Lower leg skin (tissue), 4 donors: ENCODE measurements around the gene SF3B2. TPM values are rescaled to one million over a fixed set of nuclear protein-coding genes. Genes with fewer than 3 reads are reported as not detected.
A peak's percentile ranks its signal among the peaks of the same experiment; 100 is the strongest.

Experiments
- DNase-seq, 2 donors: peaks; one replicate each; pipeline ENCODE4 v3.0.0-alpha.2; 2019; ENCODE audit warnings: low spot score in 2 of 2
- H3K4me3 ChIP-seq: fragments of 200-600 bp; sonication (generic); 2 replicates; pipeline ENCODE4 v1.5.1; 2017; ENCODE audit warnings: mild to moderate bottlenecking, low read depth; ENCODE audit not compliant: poor library complexity, severe bottlenecking
- POLR2A ChIP-seq, 2 donors: fragments of 450-650 bp; IDR thresholded peaks; one replicate each; pipeline ENCODE4 v1.6.1; 2016 to 2017; ENCODE audit warnings: antibody characterized with exemption in 2 of 2, mild to moderate bottlenecking in 1 of 2, moderate library complexity in 1 of 2
- WGBS, 2 donors: methylation state at CpG; one replicate each; pipeline ENCODE4 v1.1.5; 2018; 5-methylcytosine and 5-hydroxymethylcytosine counted together
- intact Hi-C: fragments of 100-400 bp; cut with DNase I; formaldehyde crosslinking; loops from one replicate; pipeline ENCODE4 v1.15.0; 2023; ENCODE audit warnings: low total_unique reads
- total RNA-seq, 4 donors: library from RNA; depleted of rRNA; stranded (reverse); fragments of >200 nt; gene quantifications; one replicate each; pipeline ENCODE4 v1.1.0, GENCODE V29; 2016
- TF ChIP-seq, protein P1 (sequence below), 3 donors: fragments of 450-650 bp; IDR thresholded peaks; one replicate each; pipeline ENCODE4 v1.5.1; 2016; ENCODE audit warnings: antibody characterized with exemption in 3 of 3, mild to moderate bottlenecking in 3 of 3, moderate library complexity in 2 of 3

The SF3B2 gene
- total RNA-seq, 4 donors from 2014 or later = 94.3 to 160 (median 114) TPM

DNA sequence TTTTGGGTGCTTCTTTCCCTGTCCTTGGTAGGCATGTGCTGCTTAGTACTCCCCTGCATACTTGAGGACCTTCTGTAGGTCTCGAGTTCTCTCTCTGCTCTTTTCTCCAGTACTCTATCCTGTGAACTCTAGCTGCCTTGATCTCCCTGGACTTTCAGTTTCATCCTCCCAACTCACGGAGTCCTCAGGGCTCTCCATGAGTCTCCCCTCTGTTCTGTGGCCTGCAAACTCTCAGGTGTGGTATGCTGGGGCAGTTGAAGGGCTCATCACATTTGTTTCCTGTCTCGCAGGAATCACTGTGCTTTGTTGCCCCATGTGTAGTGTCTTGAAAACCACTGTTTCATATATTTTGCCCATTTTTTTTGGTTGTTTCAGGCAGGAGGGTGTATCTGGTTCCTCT is 14.6 kb downstream of the SF3B2 start:
- H3K4me3 ChIP-seq = no peak overlapping the region
- TF ChIP-seq, protein P1, sequence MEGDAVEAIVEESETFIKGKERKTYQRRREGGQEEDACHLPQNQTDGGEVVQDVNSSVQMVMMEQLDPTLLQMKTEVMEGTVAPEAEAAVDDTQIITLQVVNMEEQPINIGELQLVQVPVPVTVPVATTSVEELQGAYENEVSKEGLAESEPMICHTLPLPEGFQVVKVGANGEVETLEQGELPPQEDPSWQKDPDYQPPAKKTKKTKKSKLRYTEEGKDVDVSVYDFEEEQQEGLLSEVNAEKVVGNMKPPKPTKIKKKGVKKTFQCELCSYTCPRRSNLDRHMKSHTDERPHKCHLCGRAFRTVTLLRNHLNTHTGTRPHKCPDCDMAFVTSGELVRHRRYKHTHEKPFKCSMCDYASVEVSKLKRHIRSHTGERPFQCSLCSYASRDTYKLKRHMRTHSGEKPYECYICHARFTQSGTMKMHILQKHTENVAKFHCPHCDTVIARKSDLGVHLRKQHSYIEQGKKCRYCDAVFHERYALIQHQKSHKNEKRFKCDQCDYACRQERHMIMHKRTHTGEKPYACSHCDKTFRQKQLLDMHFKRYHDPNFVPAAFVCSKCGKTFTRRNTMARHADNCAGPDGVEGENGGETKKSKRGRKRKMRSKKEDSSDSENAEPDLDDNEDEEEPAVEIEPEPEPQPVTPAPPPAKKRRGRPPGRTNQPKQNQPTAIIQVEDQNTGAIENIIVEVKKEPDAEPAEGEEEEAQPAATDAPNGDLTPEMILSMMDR (IDR thresholded peaks at IDR 0.05) = no peak
- no peak for TF ChIP-seq POLR2A (IDR thresholded peaks at IDR 0.05)
- intact Hi-C loops = no loop called here
- no peak for DNase-seq
- WGBS, 2 donors = 83 to 87% methylated on average over 3 of the region's 3 CpGs

DNA sequence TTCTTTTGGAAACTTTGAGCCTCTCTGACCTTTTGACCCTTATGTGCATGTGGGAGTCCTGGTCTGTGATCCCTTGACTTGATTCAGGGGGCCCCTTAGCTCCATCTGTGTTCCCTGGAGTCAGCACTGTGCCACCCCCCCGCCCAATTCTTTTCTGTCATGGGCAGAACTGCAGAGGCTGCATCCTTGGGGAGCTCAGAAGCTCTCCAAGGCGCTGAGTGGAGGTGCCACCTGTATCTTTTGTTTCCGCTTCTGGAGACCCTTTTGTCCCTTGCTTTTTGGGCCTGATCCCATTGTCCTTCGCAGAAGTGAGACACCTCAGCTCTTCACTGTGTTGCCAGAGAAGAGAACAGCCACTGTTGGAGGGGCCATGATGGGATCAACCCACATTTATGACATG is 15.5 kb downstream of the SF3B2 start:
- TF ChIP-seq, protein P1 (IDR thresholded peaks at IDR 0.05) = no peak
- TF ChIP-seq POLR2A (IDR thresholded peaks at IDR 0.05) = no peak
- DNase-seq = peak in 1 of 2 donors; percentile 50
- WGBS, 2 donors = 83 to 88% methylated on average over 4 of the region's 4 CpGs
- intact Hi-C loops = no loop called here
- no peak overlapping the region for H3K4me3 ChIP-seq

DNA sequence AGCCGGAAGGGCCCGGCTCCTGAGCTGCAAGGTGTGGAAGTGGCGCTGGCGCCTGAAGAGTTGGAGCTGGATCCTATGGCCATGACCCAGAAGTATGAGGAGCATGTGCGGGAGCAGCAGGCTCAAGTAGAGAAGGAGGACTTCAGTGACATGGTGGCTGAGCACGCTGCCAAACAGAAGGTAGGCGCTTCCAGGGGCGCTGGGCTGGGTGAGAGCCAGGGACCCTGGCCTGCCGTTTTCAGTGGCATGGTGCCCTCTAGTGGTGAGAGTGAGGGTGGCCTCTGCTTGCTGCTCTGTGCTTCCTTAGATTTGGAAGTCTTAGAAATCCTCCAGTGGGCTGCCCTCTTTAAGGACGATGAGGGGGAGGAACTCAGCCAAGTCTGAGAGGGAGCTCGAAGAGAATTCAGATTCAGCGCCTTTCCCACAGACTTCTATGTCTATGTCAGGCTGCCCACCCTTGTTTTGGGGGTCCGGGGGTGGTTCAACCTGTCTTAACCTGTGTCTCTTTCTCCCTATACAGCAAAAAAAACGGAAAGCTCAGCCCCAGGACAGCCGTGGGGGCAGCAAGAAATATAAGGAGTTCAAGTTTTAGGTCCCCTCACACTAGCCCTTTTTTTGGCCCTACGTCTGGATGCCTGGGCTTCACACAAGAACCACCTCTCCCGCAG is 16.1 kb downstream of the SF3B2 start:
- 49 to 54% methylated on average over 17 of the region's 17 CpGs for WGBS, 2 donors
- intact Hi-C loops = no loop called here
- TF ChIP-seq POLR2A (IDR thresholded peaks at IDR 0.05) = no peak
- TF ChIP-seq, protein P1 (IDR thresholded peaks at IDR 0.05) = peak in 1 of 3 donors; percentile 72
- H3K4me3 ChIP-seq = no peak overlapping the region
- peak; percentile 53 to 93 for DNase-seq

DNA sequence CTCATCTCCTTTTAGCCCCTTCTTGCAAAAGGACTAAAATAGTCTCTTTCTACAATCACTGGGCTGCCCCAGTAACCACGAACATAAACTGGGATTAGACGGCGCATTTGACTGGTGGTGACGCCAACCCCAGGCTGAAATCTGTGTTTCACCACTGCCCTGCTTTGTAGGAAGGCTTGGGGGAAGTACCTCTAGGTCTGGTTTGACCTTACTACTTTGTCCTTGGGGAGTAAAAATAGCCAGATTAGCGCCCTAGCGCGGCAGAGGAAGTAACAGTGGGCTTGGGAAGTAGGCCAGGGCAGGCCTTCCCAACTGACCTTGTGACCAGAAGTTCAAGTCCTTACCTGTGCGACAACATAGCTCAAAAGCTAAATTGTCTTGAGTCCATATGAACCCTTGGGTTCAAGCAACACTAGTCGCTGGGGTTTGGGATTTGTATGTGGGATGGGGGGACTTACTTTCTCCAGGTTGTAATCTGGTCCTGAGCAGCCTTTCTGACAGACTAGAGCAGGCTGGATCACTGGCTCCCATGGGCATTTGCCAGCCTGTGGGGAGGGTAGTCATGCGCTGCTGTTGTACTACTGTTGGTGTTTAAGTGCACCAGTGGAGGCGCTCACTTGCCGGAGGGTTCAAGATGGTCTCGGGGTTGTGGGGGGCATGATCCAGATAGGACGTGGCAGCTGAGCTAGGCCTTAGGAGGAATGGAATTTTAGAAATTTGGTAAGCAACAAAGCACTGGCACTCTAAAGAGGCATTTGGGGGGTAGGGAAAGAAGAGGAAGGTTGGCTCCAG is 17.0 kb downstream of the SF3B2 start:
- peak; percentile 44 to 89 for DNase-seq
- H3K4me3 ChIP-seq = peak overlapping the region; percentile 61
- TF ChIP-seq POLR2A (IDR thresholded peaks at IDR 0.05) = no peak
- TF ChIP-seq, protein P1 (IDR thresholded peaks at IDR 0.05) = no peak
- 31 to 36% methylated on average over 14 of the region's 14 CpGs for WGBS, 2 donors
- intact Hi-C loops = no loop called here

DNA sequence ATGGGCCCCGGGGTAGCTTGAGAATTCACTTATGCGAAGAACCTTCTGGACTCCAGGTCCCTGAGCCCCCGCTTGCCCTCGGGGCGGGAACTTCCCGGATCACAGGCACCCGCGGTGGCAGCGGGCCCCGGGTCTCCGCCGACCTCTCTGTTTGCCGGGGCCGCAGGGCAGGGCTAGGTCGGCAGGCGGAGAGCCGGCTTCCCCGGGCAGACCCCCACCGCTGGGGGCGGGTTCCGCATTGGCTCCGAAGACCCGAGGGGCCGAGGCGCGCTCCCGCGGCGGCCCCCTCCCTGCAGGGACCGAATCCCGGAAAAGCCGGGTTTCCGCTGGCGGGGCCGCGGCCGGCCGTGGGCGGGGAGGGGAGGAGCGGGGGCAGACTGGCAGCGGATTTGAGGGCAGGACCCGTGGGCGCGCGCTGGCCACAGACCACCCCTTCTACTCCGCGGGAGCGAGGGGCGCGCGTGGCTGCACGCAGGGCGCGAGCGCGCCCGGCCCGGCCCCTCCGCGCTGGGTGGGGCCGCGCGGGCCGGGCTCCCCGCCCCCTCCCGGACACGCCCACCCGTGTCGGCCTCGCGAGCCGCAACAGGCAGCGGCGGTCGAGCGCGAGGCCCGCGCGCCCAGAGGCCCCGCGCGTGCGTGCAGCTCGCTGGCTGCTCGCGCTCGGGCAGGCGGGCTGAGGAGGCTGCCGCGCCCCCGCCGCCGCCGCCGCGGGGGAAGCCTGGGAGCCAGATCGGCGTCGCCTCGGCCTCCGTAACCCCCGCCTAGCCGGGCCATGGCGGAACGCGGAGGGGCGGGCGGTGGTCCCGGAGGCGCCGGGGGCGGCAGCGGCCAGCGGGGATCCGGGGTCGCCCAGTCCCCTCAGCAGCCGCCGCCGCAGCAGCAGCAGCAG is 17.8 kb downstream of the SF3B2 start, which contains the start of gene PACS1:
TSS of gene PACS1 (plus strand) at position 558 of the 889 bp plus-strand sequence. CDS start at position 773, 215 bp downstream.
- intact Hi-C loops = loop anchor here (10.0 kb wide), 1 partner anchor 65 kb away; no protein-coding TSS in a partner anchor
- peak; percentile 47 to 93 for DNase-seq
- peak within 1 kb of the TSS; percentile 88 for H3K4me3 ChIP-seq
- TF ChIP-seq POLR2A (IDR thresholded peaks at IDR 0.05) = no peak
- TF ChIP-seq, protein P1 (IDR thresholded peaks at IDR 0.05) = no peak
- WGBS, 2 donors = 0 to 1% methylated on average over 18 to 25 of the region's 120 CpGs
